Activated naive CD8-positive, alpha-beta T cell treated with anti-CD3 and anti-CD28 coated beads for 36 hours (primary cell): ENCODE data around the gene ITM2A. TPM values are rescaled to one million over a fixed set of nuclear protein-coding genes. Genes with fewer than 3 reads are reported as not detected.

ENCODE experiments used
- DNase-seq: peaks from one replicate; pipeline ENCODE4 v3.0.0; 2021
- H3K27ac Mint-ChIP-seq: one replicate; pipeline ENCODE4 v1.8.0; 2022; ENCODE audit warnings: mild to moderate bottlenecking, moderate library complexity, mixed read lengths
- H3K27me3 Mint-ChIP-seq: one replicate; pipeline ENCODE4 v1.8.0; 2022; ENCODE audit warnings: mild to moderate bottlenecking, mixed read lengths
- H3K36me3 Mint-ChIP-seq: one replicate; pipeline ENCODE4 v1.8.0; 2021; ENCODE audit warnings: mild to moderate bottlenecking, mixed read lengths
- H3K4me1 Mint-ChIP-seq: one replicate; pipeline ENCODE4 v1.8.0; 2021; ENCODE audit warnings: mixed read lengths
- H3K4me3 Mint-ChIP-seq: one replicate; pipeline ENCODE4 v1.8.0; 2022; ENCODE audit warnings: mild to moderate bottlenecking, moderate library complexity, mixed read lengths
- H3K9me3 Mint-ChIP-seq: one replicate; pipeline ENCODE4 v1.8.0; 2022; ENCODE audit warnings: mixed read lengths
- total RNA-seq, 2 experiments: library from RNA; stranded (reverse); gene quantifications; one replicate each; pipeline ENCODE4 v1.2.3, GENCODE V29; 2021

ITM2A gene
- total RNA-seq, 2 experiments from 2014 or later = 53.4 to 60.5 TPM

GRCh38 chrX:79364306-79364705, 2.8 kb downstream of the ITM2A start:
- H3K4me3 Mint-ChIP-seq = peak overlapping the region; percentile 48
- no peak overlapping the region for H3K27ac Mint-ChIP-seq
- peaks cover 22% of the 10 kb centered on the region for H3K36me3 Mint-ChIP-seq
- no peaks in the 10 kb centered on the region for H3K27me3 Mint-ChIP-seq
- no peak for DNase-seq
- H3K9me3 Mint-ChIP-seq = no peaks in the 10 kb centered on the region
- peaks cover 29% of the 10 kb centered on the region for H3K4me1 Mint-ChIP-seq

- H3K27ac Mint-ChIP-seq = peak overlapping the region; percentile 69
- H3K9me3 Mint-ChIP-seq = no peaks in the 10 kb centered on the region
- H3K36me3 Mint-ChIP-seq = peaks cover 28% of the 10 kb centered on the region
- H3K4me1 Mint-ChIP-seq = peaks cover 21% of the 10 kb centered on the region
- no peaks in the 10 kb centered on the region for H3K27me3 Mint-ChIP-seq
- H3K4me3 Mint-ChIP-seq = no peak overlapping the region
- DNase-seq = no peak
Observed at GRCh38 chrX:79361192-79361870, 5.8 kb downstream of the ITM2A start.

- Mint-ChIP-seq H3K4me3 (peak overlapping the region; percentile 42), H3K36me3 (peaks cover 2% of the 10 kb centered on the region), H3K4me1 (peaks cover 16% of the 10 kb centered on the region), H3K27me3 (no peaks in the 10 kb centered on the region), H3K27ac (peak overlapping the region; percentile 48), H3K9me3 (no peaks in the 10 kb centered on the region)
- DNase-seq = no peak
Observed at GRCh38 chrX:79336869-79337815, 30.0 kb downstream of the ITM2A start.

- Mint-ChIP-seq H3K4me1 (peaks cover 2% of the 10 kb centered on the region), H3K27ac (no peak overlapping the region), H3K27me3 (no peaks in the 10 kb centered on the region), H3K9me3 (no peaks in the 10 kb centered on the region), H3K36me3 (no peaks in the 10 kb centered on the region), H3K4me3 (no peak overlapping the region)
- DNase-seq = no peak
Observed at GRCh38 chrX:79330022-79330421, 37.1 kb downstream of the ITM2A start.

- H3K4me1 Mint-ChIP-seq = peaks cover 2% of the 10 kb centered on the region
- H3K4me3 Mint-ChIP-seq = peak overlapping the region; percentile 14
- H3K9me3 Mint-ChIP-seq = no peaks in the 10 kb centered on the region
- H3K36me3 Mint-ChIP-seq = no peaks in the 10 kb centered on the region
- no peak overlapping the region for H3K27ac Mint-ChIP-seq
- H3K27me3 Mint-ChIP-seq = no peaks in the 10 kb centered on the region
- DNase-seq = no peak
Observed at GRCh38 chrX:79325263-79325958, 41.7 kb downstream of the ITM2A start.

Other genes starting within 250 kb of the ITM2A start
- 10 to 100 TPM; 22.6 to 25.1 TPM for gene GPR174, start 222.6 kb downstream of the ITM2A start, total RNA-seq